ENCODE data around the gene BCR. TPM values are rescaled to one million over a fixed set of nuclear protein-coding genes. Genes with fewer than 3 reads are reported as not detected.
"Not testable (repeated sequence)": the region's sequence is repeated elsewhere in the genome, so short reads cannot be mapped to it uniquely, and the experiment has no call there.

The BCR gene
- total RNA-seq: 45.1 and 47.4 TPM in 2 replicates

DNA sequence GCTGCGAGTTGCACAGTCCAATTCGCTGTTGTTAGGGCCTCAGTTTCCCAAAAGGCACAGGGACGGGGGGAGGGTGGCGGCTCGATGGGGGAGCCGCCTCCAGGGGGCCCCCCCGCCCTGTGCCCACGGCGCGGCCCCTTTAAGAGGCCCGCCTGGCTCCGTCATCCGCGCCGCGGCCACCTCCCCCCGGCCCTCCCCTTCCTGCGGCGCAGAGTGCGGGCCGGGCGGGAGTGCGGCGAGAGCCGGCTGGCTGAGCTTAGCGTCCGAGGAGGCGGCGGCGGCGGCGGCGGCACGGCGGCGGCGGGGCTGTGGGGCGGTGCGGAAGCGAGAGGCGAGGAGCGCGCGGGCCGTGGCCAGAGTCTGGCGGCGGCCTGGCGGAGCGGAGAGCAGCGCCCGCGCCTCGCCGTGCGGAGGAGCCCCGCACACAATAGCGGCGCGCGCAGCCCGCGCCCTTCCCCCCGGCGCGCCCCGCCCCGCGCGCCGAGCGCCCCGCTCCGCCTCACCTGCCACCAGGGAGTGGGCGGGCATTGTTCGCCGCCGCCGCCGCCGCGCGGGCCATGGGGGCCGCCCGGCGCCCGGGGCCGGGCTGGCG, at the start of gene BCR:
Gene BCR (plus strand): TSS at position 209 of the 592 bp plus-strand sequence. CDS start 452 bp downstream, outside the sequence.
- Mint-ChIP-seq H3K9me3 (no peaks in the 10 kb centered on the region), H3K27ac (peak within 1 kb of the TSS; percentile 93), H3K27me3 (no peaks in the 10 kb centered on the region), H3K4me1 (peaks cover 61% of the 10 kb centered on the region), H3K4me3 (peak within 1 kb of the TSS; percentile 88), H3K36me3 (ENCODE audit: low read depth) (peaks cover 23% of the 10 kb centered on the region)
- peak; percentile 90 for DNase-seq
- intact Hi-C loops (cut with micrococcal nuclease): no loop called here

DNA sequence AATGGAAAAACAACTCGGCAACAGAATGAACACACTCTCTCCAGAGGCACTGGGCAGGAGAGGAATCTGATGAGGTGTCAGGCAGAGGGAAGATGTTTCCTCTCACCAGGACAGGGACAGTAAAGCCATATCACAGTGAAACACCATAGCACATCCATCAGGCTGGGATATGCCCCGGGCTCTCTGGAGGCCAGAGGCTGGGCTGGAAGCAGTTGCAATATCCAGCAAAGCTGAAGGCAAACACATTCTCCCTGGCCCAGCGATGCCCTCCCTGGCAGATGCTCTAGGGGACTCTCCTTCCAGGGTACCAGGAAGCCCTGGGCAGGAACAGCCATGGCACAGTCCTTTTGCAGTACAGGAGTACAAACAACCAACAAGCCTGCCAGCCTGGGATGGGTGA, 49.6 kb upstream of the BCR start:
- Mint-ChIP-seq H3K27ac (no peak overlapping the region), H3K9me3 (no peaks in the 10 kb centered on the region), H3K27me3 (peaks cover 6% of the 10 kb centered on the region), H3K4me1 (peaks cover 3% of the 10 kb centered on the region), H3K36me3 (ENCODE audit: low read depth) (no peaks in the 10 kb centered on the region), H3K4me3 (no peak overlapping the region)
- DNase-seq: no peak
- intact Hi-C loops (cut with micrococcal nuclease): no loop called here

DNA sequence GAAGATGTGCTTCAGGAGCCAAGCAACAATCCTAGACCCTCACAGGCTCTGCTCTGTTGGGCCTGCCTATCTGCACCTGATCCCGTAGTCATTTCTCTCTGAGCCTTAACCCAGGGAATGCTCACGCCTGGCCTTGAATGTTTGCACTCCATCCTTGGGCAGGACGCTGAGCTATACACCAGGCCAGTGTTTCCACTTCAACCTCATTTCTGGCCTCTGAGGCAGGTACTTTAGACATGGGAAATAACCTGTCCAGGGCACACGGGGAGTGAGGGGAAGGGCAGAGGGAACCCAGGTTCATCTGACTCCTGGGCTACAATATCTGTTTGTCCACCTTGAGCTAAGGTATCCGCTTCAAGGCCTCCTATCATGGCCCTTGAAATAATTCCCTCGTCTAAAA, 48.4 kb upstream of the BCR start:
- peaks cover 6% of the 10 kb centered on the region for H3K27me3 Mint-ChIP-seq
- no peaks in the 10 kb centered on the region for H3K36me3 Mint-ChIP-seq (ENCODE audit: low read depth)
- peaks cover 6% of the 10 kb centered on the region for H3K4me1 Mint-ChIP-seq
- H3K9me3 Mint-ChIP-seq: no peaks in the 10 kb centered on the region
- no peak overlapping the region for H3K4me3 Mint-ChIP-seq
- intact Hi-C loops (cut with micrococcal nuclease): no loop called here
- no peak overlapping the region for H3K27ac Mint-ChIP-seq
- DNase-seq: no peak

DNA sequence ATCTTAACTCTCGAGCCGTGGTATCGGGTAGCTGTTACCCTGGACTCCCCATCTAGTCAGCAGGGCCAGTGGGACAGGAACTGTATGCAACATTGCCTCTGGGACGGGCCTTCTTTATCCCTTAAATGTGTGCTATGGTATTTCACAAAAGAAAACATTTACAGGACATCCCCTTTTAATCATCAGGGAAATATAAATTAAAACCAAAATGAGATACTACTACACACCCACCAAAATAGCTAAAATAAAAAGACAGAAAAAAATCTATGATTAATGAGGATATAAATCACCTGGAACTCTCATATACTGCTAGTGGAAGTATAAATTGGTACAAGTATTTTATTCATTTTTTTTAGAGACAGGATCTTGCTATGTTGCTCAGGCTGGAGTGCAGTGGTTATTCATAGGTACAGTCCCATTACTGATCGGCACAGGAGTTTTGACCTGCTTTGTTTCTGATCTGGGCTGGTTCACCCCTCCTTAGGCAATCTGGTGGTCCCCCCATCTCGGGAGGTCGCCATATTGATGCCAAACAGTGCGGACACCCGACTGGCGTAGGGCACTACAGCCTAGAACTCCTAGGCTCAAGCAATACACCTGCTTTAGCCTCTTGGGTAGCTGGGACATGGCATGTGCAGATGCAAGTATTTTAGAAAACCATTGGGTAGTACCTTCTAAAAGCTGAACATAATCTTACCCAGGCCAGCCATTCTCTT, 47.8 kb upstream of the BCR start:
- intact Hi-C loops (cut with micrococcal nuclease): no loop called here
- Mint-ChIP-seq H3K27me3 (peaks cover 6% of the 10 kb centered on the region), H3K27ac (no peak overlapping the region), H3K36me3 (ENCODE audit: low read depth) (no peaks in the 10 kb centered on the region), H3K4me3 (no peak overlapping the region), H3K9me3 (no peaks in the 10 kb centered on the region), H3K4me1 (peaks cover 7% of the 10 kb centered on the region)
- no peak for DNase-seq

DNA sequence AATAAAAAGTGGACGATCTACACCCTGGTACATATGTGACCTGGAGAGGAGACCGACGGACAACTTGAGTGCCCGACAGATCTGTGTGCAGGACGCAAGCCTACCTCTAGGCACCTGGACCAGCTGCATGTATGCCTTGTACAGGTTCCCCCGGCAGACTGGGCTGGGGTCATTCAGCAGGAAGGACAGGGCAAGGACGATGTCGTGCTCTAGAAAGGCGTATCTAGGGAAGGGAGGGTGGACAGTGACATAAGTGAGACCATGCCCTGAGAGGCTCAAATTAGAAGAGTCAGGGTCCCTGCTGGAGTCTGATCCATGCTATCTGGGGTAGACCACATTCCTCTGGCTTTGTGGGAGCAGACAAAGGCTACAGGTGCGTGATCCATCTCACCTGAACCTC, 46.4 kb upstream of the BCR start:
- peaks cover 16% of the 10 kb centered on the region for H3K4me1 Mint-ChIP-seq
- H3K36me3 Mint-ChIP-seq (ENCODE audit: low read depth): no peaks in the 10 kb centered on the region
- H3K9me3 Mint-ChIP-seq: no peaks in the 10 kb centered on the region
- no peak for DNase-seq
- no peak overlapping the region for H3K27ac Mint-ChIP-seq
- no peak overlapping the region for H3K4me3 Mint-ChIP-seq
- H3K27me3 Mint-ChIP-seq: peaks cover 3% of the 10 kb centered on the region
- intact Hi-C loops (cut with micrococcal nuclease): no loop called here

DNA sequence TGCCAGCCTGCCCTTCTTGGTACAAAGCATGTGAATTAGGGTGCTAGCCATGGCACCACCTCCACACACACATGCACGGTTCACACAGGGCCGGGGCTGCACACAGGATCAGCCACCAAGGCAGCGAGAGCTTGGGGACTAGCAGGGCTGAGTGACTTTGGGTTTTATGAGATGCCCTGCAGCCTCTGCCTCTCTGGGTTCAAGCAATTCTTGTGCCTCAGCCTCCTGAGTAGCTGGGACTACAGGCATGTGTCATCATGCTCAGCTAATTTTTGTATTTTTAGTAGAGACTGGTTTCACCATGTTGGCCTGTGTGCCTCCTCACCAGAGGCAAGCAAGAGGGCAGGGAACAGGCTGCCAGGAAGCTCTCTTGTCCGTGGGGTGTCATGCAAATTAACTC, 43.3 kb upstream of the BCR start:
- Mint-ChIP-seq H3K27ac (peak overlapping the region; percentile 34), H3K4me1 (peaks cover 30% of the 10 kb centered on the region)
- H3K36me3 Mint-ChIP-seq (ENCODE audit: low read depth); intact Hi-C loops (cut with micrococcal nuclease); H3K9me3 Mint-ChIP-seq; H3K27me3 Mint-ChIP-seq; H3K4me3 Mint-ChIP-seq; DNase-seq: not testable (repeated sequence)

DNA sequence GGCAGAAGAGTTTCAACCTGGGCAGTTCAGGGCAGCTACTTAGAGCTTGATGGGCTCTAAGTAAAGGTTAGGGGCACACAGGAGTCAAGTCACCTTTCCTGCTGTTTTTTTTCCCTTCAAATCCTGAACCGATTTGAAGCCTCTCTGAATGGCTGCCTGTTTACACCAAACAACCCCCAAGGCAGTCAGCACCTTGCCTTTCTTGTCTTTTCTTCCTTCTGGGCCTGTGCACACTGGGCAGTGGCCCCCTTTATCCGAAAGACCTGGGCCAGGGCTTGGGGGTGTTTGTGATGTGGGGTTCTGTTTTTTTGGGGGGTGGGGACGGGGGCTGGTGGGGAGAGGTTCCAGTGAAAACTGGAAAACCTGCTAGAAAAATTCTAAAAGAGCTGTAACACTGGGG, 42.8 kb upstream of the BCR start:
- peak overlapping the region; percentile 90 for H3K27ac Mint-ChIP-seq
- H3K36me3 Mint-ChIP-seq (ENCODE audit: low read depth): no peaks in the 10 kb centered on the region
- H3K9me3 Mint-ChIP-seq: no peaks in the 10 kb centered on the region
- no peak overlapping the region for H3K4me3 Mint-ChIP-seq
- H3K27me3 Mint-ChIP-seq: no peaks in the 10 kb centered on the region
- intact Hi-C loops (cut with micrococcal nuclease): no loop called here
- peaks cover 35% of the 10 kb centered on the region for H3K4me1 Mint-ChIP-seq
- no peak for DNase-seq

DNA sequence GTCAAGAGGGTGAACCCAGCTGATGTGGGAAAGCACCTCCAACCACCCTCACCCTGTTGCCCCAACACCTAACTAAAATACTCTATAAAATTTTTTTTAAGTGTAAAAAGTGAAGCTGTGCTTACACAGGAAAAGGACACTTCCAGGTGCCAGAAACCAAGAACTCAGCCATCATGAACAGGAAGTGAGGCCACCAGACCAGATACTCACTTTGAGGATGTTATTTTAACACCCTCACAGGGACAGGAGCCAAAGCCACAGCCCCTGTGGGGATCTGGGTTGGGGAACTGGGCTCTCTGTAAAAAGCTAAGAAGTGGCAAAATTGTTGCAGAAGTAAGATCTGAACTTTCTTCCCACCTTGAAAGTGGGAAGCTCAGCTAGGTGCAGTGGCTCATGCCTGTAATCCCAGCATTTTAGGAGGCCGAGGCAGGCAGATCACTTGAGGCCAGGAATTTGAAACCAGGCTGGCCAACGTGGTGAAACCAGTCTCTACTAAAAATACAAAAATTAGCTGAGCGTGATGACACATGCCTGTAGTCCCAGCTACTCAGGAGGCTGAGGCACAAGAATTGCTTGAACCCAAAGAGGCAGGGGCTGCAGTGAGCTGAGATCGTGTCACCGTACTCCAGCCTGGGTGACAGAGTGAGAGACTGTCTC, 42.3 kb upstream of the BCR start:
- Mint-ChIP-seq H3K27ac (peak overlapping the region; percentile 90), H3K4me3 (peak overlapping the region; percentile 45), H3K4me1 (peaks cover 40% of the 10 kb centered on the region), H3K36me3 (ENCODE audit: low read depth) (no peaks in the 10 kb centered on the region), H3K9me3 (no peaks in the 10 kb centered on the region), H3K27me3 (no peaks in the 10 kb centered on the region)
- intact Hi-C loops (cut with micrococcal nuclease): no loop called here
- peak; percentile 87 for DNase-seq

DNA sequence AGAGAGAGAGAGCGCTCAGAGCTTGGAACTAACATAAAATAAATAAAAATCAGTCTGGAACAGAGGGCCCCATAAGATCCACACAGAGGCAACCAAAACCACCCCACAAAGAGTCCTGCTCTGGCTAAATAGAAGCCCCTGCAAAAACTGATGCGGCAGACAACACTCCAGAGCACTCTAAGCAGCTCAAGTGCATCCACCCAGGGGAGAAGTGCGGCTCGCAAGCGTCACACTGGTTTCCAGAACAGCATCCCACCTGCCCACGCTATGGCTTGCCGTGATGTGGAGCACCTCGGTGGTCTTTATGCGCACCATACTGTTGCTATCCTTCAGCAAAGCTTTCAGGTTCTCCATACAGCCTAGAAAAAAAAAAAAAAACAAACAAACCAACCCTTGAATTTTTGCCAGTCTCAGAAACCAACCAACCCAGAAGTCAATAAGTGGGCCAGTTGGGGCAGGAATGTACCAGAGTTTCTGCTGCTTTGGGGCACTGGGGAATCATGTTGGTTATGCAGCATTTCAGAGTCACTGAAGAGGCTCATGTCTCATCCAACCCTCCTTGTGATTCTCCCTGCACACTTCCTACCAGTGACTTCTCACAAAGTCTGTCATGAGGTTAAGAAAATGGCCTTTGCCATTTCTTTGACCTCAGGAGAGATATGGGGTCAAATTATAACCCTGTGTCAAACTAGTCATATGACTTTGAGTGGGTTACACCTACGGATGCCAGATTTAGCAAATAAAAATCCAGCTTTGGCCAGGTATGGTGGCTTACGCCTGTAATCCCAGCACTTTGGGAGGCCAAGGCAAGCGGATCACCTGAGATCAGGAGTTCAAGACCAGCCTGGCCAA, 41.5 kb upstream of the BCR start:
- H3K4me3 Mint-ChIP-seq: peak overlapping the region; percentile 45
- H3K36me3 Mint-ChIP-seq (ENCODE audit: low read depth): no peaks in the 10 kb centered on the region
- no peaks in the 10 kb centered on the region for H3K9me3 Mint-ChIP-seq
- intact Hi-C loops (cut with micrococcal nuclease): no loop called here
- peaks cover 44% of the 10 kb centered on the region for H3K4me1 Mint-ChIP-seq
- DNase-seq: no peak
- no peaks in the 10 kb centered on the region for H3K27me3 Mint-ChIP-seq
- peak overlapping the region; percentile 90 for H3K27ac Mint-ChIP-seq

DNA sequence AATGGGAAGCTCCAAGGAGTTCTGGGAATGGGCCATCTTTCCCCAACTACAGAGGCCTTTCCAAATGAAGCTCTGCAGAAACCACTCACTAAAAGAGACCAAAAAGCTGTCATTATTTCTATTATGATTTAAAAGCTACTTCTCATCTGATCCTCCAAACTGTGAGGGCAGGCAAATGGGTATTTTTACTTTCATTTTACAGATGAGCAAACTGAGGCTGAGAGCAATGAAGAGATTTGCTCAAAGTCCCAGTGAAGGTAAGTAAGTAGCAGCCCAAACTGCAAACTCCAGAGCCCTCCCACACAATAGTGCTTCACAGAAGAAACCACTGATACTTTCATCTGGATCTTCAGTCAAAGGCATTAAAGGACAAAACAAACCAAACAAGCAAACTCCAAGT, 39.9 kb upstream of the BCR start:
- Mint-ChIP-seq H3K4me3 (no peak overlapping the region), H3K27me3 (peaks cover 2% of the 10 kb centered on the region), H3K36me3 (ENCODE audit: low read depth) (no peaks in the 10 kb centered on the region), H3K27ac (peak overlapping the region; percentile 58), H3K4me1 (peaks cover 50% of the 10 kb centered on the region), H3K9me3 (no peaks in the 10 kb centered on the region)
- no peak for DNase-seq
- intact Hi-C loops (cut with micrococcal nuclease): loop anchor here (5.0 kb wide), 1 partner anchor 128 kb away; no protein-coding TSS in a partner anchor

DNA sequence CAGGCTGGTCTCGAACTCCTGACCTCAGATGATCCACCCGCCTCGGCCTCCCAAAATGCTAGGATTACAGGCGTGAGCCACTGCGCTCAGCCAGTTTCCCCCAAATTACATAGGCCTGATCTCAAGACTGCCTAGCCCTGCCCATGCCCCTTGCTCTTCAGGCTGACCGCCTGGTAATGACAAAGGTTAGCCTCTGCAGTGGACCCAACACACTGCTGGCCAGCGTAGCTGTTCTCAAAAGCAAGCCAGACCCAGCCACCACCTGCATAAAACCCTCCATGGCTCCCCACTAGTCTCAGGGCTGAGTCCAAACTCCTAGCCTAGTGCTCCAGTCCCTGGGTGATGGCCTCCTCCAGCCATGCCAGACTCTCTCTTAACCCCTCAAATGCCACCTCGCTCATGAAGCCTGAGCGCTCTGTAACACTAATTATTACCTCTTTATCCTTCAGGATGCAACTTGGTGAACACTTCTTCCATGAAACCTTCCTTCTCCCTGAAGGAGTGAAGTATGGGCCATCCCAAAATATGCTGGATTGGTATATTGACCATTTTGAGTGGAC, 37.7 kb upstream of the BCR start:
- peaks cover 2% of the 10 kb centered on the region for H3K27me3 Mint-ChIP-seq
- no peak for DNase-seq
- no peaks in the 10 kb centered on the region for H3K9me3 Mint-ChIP-seq
- H3K4me3 Mint-ChIP-seq: peak overlapping the region; percentile 74
- H3K27ac Mint-ChIP-seq: peak overlapping the region; percentile 88
- H3K4me1 Mint-ChIP-seq: peaks cover 46% of the 10 kb centered on the region
- no peaks in the 10 kb centered on the region for H3K36me3 Mint-ChIP-seq (ENCODE audit: low read depth)
- intact Hi-C loops (cut with micrococcal nuclease): loop anchor here (5.0 kb wide), 1 partner anchor 130 kb away; no protein-coding TSS in a partner anchor

DNA sequence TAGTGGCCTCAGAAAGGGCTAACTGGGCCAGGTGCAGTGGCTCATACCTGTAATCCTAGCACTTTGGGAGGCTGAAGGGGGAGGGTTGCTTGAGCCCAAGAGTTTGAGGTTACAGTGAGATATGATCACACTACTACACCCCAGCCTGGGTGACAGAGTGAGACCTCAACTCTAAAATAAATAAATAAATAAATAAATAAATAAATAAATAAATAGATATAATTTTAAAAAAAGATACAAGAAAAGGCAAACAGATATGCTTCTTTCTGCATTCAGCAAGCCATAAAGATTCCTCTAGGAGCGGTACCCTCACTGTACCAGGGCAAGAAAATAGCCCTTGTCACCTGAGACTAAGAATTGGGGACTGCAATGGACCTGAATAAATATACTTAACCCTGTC, 37.2 kb upstream of the BCR start:
- Mint-ChIP-seq H3K27me3 (peaks cover 3% of the 10 kb centered on the region), H3K36me3 (ENCODE audit: low read depth) (no peaks in the 10 kb centered on the region), H3K4me3 (peak overlapping the region; percentile 74), H3K27ac (peak overlapping the region; percentile 88), H3K4me1 (peaks cover 42% of the 10 kb centered on the region), H3K9me3 (no peaks in the 10 kb centered on the region)
- no peak for DNase-seq
- intact Hi-C loops (cut with micrococcal nuclease): loop anchor here (5.0 kb wide), 1 partner anchor 131 kb away; no protein-coding TSS in a partner anchor

DNA sequence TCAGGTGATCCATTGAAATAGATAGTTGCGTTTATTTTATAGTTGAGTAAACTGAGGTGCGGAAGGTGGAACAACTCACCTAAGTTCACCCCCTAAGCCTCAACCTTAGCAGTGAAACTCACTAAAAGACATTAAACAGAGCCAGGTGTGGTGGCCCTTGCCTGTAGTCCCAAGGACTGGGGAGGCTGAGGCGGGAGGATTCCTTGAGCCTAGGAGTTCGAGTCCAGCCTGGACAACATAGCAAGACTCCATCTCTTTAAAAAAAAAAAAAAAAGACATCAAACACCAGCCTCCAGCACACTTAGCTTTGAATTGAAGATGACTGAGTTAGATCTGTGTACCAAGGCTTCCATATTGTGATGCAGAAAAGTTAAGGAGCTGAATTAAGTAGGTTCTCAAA, 35.9 kb upstream of the BCR start:
- DNase-seq: no peak
- Mint-ChIP-seq H3K27me3 (peaks cover 4% of the 10 kb centered on the region), H3K9me3 (no peaks in the 10 kb centered on the region), H3K27ac (peak overlapping the region; percentile 39), H3K4me1 (peaks cover 33% of the 10 kb centered on the region), H3K36me3 (ENCODE audit: low read depth) (no peaks in the 10 kb centered on the region), H3K4me3 (no peak overlapping the region)
- intact Hi-C loops (cut with micrococcal nuclease): loop anchor here (5.0 kb wide), 1 partner anchor 132 kb away; no protein-coding TSS in a partner anchor

All from activated CD4-positive, alpha-beta T cell treated with anti-CD3 and anti-CD28 coated beads, Interleukin-2, amount 10 ng/mL, durations not matched to agents 24 days and 14 days (primary cell).